ENCODE data around the gene GRM2.

The GRM2 gene

GRCh38 chr3:51680196-51680595 is 26.7 kb upstream of the GRM2 start:
- DNase-seq (ENCODE audit: low read depth in 1 of 2, low spot score in 1 of 2): no peak

DNA sequence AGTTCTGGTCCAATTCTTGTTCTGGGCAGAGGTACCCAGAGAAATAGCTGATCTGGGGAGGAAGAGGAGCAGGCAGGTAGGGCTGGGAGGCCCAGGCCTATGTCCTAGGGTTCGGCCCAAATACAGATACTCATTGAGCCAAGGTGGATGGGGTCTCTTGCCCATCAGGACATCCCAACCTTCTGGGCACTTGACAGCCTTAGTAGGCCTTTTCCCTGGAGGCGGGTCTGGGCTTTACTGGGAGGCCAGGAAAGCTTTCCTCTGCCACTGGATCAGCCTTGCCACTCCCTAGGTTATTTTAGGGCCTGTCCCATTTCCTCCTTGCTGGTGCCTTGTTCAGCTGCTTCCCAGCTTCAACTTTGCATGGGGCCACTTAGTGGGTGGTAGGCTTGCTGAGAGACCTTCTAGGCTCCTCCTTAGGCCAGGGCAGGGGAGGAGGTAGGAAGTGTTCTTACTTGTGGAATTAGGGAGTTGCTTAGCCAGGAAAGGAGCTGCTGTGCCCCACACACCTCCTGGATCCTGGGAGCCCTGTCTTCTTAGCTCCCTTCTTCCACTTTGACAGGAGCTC is 26.1 kb upstream of the GRM2 start:
- no peak for DNase-seq (ENCODE audit: low read depth in 1 of 2, low spot score in 1 of 2)

- DNase-seq (ENCODE audit: low read depth in 1 of 2, low spot score in 1 of 2): no peak
Measured at GRCh38 chr3:51681453-51681852, 25.4 kb upstream of the GRM2 start.

GRCh38 chr3:51682079-51682478 is 24.8 kb upstream of the GRM2 start:
- DNase-seq (ENCODE audit: low read depth in 1 of 2, low spot score in 1 of 2): peak in 1 of 2 donors; percentile 70

GRCh38 chr3:51682526-51682925 is 24.3 kb upstream of the GRM2 start:
- no peak for DNase-seq (ENCODE audit: low read depth in 1 of 2, low spot score in 1 of 2)

DNA sequence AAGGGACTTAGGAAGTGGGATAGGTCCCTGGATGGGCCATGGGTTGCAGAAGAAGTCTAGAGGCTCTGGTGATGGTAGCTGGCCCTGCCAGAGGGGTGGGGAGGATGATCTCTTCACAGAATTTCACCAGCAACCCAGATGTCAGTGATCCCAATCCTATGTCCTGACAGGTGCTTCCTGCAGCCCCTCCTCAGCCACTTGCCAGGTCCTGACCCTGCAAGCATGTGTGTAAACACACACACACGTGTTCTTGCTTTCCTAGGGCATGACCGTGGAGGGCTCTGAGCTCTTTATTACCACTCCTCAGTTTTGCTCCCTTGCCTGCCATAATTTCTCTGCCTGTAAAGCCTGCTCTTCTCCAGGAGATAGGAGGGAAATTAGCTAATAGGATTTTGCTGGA is 23.3 kb upstream of the GRM2 start:
- no peak for DNase-seq (ENCODE audit: low read depth in 1 of 2, low spot score in 1 of 2)

DNA sequence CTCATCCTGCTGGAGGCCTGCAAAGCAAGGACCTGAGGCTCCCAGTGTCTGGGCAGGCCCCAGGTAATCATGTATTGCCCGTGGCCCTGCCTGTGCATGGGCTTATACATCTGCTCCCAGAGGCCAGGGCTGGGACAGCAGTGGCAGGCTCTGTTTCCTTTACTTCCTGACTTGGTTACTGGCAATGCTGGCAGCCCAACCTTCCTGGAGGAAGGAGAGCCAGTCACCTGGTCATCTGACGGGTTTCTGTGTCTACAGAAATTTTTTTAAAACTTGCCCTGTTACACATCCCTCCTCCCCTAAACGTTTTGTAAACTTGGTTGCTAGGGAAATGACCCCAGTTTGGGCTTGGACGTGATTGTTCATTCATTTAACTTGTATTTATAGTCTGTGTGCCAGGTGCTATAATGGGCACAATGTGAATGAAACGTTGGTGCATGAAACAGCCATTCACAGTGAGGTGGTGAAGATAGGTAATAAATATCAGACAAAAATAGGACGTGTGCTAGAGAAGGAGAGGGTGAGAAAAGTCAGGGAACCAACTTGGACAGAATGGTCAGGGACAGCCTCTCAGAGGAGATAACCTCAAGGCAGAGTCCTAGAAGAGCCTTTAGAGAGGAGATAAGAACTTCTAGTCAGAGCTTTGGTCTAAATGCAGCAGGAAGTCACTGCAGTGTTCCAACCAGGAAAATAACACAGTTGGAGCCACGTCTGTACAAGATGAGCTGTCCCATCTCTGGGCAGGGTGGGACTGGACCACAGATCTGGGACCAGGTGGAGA is 21.7 kb upstream of the GRM2 start:
- no peak for DNase-seq (ENCODE audit: low read depth in 1 of 2, low spot score in 1 of 2)

DNA sequence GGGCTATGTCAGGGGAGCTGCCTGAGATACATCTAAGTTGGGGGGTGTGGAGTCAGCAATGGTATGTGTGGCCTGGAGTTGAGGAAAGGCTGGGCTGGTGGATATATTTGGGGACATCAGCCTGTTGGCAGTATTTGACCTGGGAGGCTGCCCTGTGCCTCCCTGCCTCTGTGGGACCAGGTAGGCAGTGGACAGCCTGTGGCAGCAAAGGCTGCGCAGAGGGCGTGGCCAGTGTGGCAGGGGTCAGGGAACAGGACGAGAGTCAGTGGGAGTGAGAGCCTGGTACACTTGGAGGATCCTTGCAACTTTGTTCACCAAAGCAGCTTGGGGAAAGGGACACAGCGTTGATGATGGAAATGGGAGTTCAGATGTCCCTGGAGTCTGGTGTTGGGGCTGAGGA is 20.8 kb upstream of the GRM2 start:
- no peak for DNase-seq (ENCODE audit: low read depth in 1 of 2, low spot score in 1 of 2)

GRCh38 chr3:51686512-51687215 is 20.2 kb upstream of the GRM2 start:
- peak; percentile 38 to 60 for DNase-seq (ENCODE audit: low read depth in 1 of 2, low spot score in 1 of 2)

DNA sequence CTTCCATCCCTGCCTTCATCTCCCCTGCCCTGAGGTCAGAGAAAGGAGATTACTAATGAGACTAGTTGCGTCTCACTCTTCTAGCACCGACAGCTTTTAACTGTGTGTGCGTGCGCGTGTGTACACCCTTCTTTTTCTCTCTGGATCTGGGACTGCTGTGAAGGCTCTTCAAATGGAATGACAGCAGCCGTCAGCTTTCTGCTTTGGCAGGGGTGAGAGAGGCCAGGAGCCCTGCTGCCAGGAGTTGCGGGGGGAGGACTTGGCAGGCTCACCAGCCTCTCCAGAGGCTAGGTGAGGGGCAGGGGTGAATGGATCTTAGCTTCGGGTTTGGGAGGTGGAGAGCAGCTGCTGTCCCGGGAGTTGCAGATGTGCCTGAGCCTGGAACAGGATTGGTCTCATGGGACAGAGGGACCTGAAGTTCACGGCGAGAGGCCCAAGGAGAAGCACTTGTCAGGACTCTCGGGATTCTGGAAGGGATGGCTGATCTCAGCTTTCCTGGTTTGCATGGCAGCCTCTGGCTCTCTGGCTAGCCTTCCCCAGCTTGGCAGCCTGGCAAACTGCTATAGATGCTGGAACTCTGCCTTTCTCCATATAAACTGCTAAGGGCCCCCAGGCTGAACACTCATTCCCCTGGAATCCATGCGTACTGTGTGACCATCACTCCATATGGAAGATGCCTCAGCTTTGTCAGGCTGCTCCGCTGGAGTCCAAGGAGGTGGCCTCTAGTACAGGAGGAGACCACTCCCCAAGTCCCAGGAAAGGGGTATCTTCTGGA is 19.2 kb upstream of the GRM2 start:
- DNase-seq (ENCODE audit: low read depth in 1 of 2, low spot score in 1 of 2): no peak

GRCh38 chr3:51688206-51688600 is 18.7 kb upstream of the GRM2 start:
- DNase-seq (ENCODE audit: low read depth in 1 of 2, low spot score in 1 of 2): no peak

DNA sequence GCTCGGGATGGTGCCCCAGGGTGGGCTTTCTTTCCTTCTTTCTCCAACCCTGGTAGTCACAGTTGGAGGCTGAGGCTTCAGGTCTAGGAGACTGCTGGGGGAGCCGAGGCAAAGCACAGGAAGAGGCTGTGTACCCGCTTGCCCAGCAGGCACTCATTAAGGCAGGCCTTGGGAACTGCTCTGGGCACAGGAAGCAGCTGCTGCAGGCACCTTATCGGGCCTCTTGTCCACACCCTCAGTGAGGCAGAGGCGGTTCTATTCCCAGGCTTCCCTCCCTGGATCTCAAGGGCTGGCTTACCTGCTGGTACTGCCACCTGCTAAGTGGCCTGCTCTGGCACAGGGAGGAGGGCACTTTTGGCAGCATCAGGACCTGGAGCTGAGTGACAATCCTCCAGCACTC is 15.8 kb upstream of the GRM2 start:
- DNase-seq (ENCODE audit: low read depth in 1 of 2, low spot score in 1 of 2): no peak

DNA sequence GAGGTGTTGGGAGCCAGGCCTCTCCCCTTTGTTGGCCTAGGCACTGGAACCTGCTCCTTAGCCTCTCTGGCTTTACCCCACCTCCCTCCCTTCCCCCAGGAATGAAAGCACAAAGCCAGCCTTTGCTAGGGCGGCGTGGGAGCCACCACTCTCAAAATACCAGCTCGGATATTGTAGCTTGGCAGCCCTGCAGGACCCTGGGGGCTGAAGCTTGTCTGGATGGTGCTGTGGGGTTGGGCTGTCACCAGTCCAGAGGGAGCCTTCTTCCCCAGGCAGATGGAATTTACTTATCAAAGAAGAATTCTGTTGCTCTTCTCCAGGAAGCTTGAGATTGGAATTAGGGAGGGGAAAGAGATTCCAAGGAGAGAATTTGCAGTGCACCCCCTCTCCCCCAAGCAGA is 14.9 kb upstream of the GRM2 start:
- DNase-seq (ENCODE audit: low read depth in 1 of 2, low spot score in 1 of 2): no peak

GRCh38 chr3:51692980-51693395 is 13.9 kb upstream of the GRM2 start:
- no peak for DNase-seq (ENCODE audit: low read depth in 1 of 2, low spot score in 1 of 2)

- DNase-seq (ENCODE audit: low read depth in 1 of 2, low spot score in 1 of 2): no peak
Measured at GRCh38 chr3:51696954-51697353, 9.9 kb upstream of the GRM2 start.

DNA sequence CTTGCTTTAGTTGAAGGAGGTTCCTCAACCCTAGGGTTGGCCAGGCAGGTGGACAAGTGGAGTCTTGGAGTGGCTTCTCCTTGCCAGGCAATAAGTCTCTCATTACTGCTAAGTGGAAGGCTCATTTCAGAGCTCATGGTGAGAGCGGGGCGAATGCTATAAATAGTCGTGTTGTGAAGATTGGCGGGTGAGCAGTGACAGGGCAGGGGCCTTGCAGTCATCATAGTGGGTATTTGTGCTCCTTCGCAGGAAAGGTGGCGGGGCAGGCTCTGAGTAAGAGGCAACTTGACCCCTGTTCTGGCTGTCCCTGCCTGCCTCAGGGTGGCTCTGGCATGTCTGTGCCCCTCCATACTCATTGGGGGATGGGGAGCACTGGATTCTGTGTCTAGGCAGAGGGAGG is 8.7 kb upstream of the GRM2 start:
- DNase-seq (ENCODE audit: low read depth in 1 of 2, low spot score in 1 of 2): no peak

GRCh38 chr3:51700403-51700802 is 6.5 kb upstream of the GRM2 start:
- DNase-seq (ENCODE audit: low read depth in 1 of 2, low spot score in 1 of 2): no peak

- no peak for DNase-seq (ENCODE audit: low read depth in 1 of 2, low spot score in 1 of 2)
Measured at GRCh38 chr3:51702156-51702555, 4.7 kb upstream of the GRM2 start.

- DNase-seq (ENCODE audit: low read depth in 1 of 2, low spot score in 1 of 2): no peak
Measured at GRCh38 chr3:51703068-51703760, 3.7 kb upstream of the GRM2 start.

- DNase-seq (ENCODE audit: low read depth in 1 of 2, low spot score in 1 of 2): no peak
Measured at GRCh38 chr3:51703761-51704510, 2.9 kb upstream of the GRM2 start.
